GM21786 (cell line): ENCODE results near the gene SOHLH1.

Source experiments
- ATAC-seq: cut with Tn5 transposase; IDR thresholded peaks from one replicate; pipeline ENCODE4 v1.9.1; 2021; ENCODE audit not compliant: unreplicated experiment

SOHLH1 gene

DNA sequence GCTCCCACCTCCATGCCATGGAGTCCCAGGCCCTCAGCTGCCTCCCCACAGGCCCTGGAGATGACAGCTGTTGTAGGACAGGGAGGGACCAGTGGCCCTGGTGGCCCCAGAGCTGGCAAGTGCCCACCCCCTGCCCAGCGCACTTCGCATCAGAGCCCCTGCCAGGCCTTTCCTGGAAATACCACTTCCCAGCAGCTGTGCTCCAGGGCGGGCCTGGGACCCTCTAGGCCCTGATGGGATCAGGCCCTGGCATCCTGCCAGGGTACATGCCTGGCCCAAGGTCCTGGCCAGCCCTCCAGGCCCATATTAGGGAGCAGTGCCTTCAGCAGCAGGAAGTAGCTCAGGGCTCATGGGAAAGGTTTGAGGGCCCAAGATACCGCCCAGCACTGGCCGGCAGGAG, 5.2 kb upstream of the SOHLH1 start:
- ATAC-seq = no peak

GRCh38 chr9:135703726-135704125, 4.4 kb upstream of the SOHLH1 start:
- no peak for ATAC-seq

DNA sequence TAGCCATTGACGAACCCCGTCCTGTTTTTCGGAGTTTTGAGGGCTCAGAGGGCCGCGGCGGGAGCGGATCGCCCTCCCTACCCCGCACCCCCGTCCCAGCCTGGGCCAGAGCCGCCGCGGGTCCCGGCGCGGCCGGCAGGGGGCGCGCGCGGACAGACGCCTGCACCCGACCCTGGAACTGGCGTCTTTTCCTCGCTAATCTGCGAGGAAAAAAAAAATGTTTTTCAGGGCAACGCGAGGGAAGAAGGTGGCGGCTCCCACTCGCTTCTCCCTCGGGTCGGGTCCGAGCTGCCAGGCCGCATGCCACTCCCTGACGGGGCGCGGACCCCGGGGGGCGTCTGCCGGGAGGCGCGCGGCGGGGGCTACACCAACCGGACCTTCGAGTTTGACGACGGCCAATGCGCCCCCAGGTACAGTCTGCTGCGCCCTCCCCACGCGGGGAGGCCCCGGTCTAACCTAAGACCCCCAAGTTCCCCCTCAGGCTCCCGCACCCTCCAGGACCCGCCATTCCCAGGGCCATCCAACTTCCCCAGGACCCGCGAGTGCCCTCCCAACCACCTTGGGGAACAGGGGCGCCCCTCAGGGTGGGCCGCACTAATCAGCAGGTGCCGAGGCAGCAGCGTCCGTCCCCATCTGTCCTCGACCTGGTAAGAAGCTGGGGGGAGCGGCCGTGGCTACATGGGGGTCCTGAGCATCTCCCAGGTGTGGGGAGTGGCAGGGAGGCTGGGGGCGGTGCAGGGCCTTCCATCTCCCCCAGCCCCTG, 2.9 kb upstream of the SOHLH1 start, which contains the start of gene KCNT1:
Gene KCNT1, plus strand, starts transcription at position 227 of the 763 bp plus-strand sequence. Its CDS starts 74 bp downstream, at position 301.
- ATAC-seq = no peak

DNA sequence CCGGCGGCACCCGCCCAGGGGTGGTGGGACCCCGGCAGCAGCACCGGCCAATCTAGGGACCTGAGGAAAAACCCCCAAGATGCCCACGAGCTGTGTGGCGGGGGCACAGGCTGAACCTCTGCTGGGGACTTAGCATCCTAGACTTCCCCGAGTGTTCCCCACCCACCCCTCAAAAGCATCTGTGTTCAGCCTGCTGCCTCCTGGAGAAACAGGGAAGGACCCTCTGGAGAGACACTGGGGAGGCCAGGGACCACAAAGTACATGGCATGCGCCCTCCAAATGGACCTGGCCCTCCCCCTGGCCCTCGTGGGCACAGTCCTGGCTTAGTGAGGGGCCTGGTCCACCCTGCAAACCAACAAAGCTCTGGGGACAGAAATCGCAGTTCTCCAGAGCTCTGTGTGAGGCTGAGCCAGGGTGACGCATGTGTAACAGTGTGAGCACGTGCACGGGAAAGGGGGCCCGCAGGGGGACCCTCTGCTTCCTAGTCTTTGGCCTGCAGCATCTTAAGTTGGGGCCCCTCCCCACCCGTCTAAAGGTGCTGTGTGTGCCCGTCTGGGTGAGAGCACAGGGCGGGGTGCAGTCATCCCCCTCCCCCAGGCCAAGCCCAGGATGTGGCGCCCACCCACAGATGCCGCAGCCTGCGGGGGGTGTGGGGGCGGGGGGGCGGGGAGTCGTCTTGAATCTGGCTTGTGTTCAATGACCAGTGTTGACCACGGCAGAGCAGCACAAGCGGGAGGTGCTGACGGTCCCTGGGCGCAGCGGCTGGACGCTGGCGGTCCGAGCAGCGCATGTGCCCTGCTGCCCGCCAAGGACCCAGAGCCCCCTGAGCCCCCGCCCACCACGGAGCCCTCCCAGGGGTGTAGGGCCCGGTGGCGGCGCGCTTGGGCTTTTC, 2.0 kb upstream of the SOHLH1 start:
- ATAC-seq = no peak

GRCh38 chr9:135700525-135700924, 1.2 kb upstream of the SOHLH1 start:
- no peak for ATAC-seq

- no peak for ATAC-seq
These were observed 514 bp downstream of the SOHLH1 start for GRCh38 chr9:135698767-135699166.

- ATAC-seq = no peak
These were observed 1.0 kb downstream of the SOHLH1 start for GRCh38 chr9:135698236-135698635.

GRCh38 chr9:135697226-135697625, 2.1 kb downstream of the SOHLH1 start:
- no peak for ATAC-seq

GRCh38 chr9:135696446-135696845, 2.8 kb downstream of the SOHLH1 start:
- ATAC-seq = no peak

GRCh38 chr9:135695642-135696041, 3.6 kb downstream of the SOHLH1 start:
- ATAC-seq = no peak

- ATAC-seq = no peak
These were observed 4.2 kb downstream of the SOHLH1 start for GRCh38 chr9:135695036-135695435.

- ATAC-seq = no peak
These were observed 4.9 kb downstream of the SOHLH1 start for GRCh38 chr9:135694414-135694813.

- no peak for ATAC-seq
These were observed 5.5 kb downstream of the SOHLH1 start for GRCh38 chr9:135693771-135694170.

GRCh38 chr9:135693265-135693664, 6.0 kb downstream of the SOHLH1 start:
- no peak for ATAC-seq

GRCh38 chr9:135692410-135692809, 6.9 kb downstream of the SOHLH1 start:
- no peak for ATAC-seq

- ATAC-seq = no peak
These were observed 8.3 kb downstream of the SOHLH1 start for GRCh38 chr9:135690836-135691570.

DNA sequence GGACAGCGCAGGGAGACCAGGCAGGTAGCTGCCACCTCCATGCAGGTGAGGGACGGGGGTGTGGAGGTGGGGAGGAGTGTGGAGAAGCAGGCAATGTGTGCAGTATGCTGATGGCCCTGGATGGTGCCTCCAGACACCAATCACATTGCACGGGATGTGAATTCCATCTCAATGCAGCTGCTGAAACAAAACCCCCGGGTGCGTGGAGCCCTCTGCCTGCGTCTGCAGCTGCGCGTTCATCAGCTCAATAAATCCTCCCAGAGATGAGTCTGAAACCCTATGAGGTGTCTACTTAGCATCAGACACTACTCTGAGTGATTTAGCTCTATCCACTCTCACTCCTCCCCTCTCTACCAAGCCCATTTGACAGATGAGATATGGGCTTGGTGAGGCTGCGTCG, 10.3 kb downstream of the SOHLH1 start:
- no peak for ATAC-seq

- no peak for ATAC-seq
These were observed 12.1 kb downstream of the SOHLH1 start for GRCh38 chr9:135687216-135687615.

DNA sequence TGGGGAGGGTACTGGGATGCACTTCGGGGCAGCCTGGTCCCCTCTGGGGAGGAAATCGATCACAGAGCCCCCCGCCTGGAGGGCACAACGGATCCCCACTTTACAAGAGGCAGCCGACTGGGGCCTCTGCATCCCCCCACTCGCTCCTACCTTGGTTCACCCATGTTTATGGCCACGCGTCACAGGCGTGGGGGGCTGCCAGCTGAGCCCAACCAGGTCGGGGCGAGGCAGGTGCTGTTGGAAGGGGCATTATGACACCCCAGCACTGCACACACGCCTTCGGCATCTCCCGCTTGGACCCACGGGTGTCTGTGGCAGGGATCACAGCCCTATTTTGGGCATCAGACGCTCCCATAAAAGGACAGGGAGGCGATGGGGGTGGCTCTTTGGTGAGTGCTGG, 14.6 kb downstream of the SOHLH1 start:
- no peak for ATAC-seq

DNA sequence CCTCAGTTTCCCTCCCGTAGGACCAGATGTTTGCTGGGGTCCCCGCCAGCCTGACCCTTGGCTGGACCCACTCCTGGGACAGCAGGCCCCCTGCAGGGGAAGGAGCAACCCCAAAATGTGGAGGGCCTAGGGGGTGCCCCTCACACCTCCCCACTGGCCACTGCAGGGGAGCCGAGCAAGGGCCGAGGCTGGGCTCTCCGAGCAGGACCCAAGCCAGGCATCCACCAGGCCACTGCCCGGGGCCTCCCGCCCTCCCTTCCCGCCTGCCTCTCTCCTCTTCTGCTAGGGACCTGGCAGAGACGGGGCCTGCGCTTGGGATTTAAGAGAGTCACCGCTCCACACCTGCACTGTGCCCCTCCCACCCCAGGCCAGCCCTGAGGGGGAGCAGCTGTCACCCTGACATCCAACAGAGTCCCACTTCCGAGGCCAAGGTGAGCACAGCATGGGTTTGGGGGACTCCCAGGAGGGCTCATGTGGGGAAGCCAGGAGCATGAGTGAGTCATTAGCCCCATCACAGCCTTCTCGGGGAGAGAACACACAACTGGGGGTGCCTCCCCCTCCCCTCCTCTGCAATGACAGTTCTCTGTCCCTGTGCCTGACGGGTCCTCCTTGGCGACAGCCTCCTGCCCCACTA, 15.8 kb downstream of the SOHLH1 start:
- no peak for ATAC-seq

DNA sequence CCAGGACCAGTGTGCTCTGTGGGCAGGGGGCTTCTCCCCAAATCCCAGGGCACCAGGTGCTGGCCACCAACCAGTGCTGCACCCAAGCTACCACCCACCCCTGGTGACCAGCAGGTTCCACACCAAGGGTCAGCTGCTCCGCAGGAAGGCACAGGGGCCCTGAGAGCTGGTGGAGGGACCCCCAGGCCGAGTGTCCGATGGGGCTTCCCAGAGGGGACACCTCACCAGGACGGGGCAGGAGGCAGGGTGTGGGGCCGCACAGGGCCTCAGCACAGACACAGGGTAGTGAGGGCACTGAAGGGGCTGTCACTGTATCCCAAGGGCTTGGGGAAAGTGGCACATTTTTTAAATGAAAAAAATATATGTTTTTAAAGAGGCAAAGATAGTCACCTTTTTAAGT, 18.1 kb downstream of the SOHLH1 start:
- ATAC-seq = no peak
